Esophagus muscularis mucosa (tissue), 3 donors: ENCODE measurements around the gene ADAMTS6.

Experiments
- POLR2A ChIP-seq: fragments of 450-650 bp; IDR thresholded peaks from one replicate; pipeline ENCODE4 v1.6.1; 2017; ENCODE audit warnings: antibody characterized with exemption, moderate library complexity, mild to moderate bottlenecking, low read depth
- TF ChIP-seq, protein P1 (sequence below), 3 experiments: fragments of 200-600 bp in 2 of 3; fragments of 450-650 bp in 1 of 3; sonication (generic) in 2 of 3; IDR thresholded peaks; one replicate each; pipeline ENCODE4 v1.5.1; 2017 to 2019; ENCODE audit warnings: antibody characterized with exemption in 3 of 3, mild to moderate bottlenecking in 2 of 3, moderate library complexity in 1 of 3

DNA sequence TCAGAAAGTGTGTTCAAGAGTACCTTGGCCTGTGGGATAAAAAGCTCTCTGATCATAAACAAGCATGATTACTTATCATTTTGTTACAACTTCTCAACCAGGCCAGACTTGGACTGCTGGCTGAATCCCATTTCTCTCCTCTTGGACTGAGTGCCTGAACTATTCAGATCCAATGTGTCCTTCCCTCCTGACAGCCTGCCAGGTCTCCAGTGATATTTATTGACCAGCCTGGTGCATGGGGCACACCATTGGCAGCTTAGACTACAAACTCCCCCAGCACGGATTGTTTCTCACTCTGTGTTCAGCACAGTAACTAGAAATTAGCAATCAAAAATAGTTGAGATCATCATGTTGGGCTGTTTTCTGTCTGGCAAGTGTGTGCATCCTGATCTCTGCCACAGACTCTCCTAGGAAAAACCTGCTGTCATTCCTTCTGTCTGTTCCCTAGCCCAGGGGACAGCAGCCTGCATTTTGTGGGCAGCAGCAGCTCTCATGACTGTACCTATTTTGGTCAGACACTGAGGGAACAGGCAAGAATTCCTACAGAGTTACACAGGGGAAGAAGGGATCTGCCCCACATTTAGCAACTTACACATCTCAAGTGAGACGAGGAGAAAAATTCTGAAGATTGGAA, 348.1 kb downstream of the ADAMTS6 start:
- no peak for TF ChIP-seq POLR2A
- TF ChIP-seq, protein P1, sequence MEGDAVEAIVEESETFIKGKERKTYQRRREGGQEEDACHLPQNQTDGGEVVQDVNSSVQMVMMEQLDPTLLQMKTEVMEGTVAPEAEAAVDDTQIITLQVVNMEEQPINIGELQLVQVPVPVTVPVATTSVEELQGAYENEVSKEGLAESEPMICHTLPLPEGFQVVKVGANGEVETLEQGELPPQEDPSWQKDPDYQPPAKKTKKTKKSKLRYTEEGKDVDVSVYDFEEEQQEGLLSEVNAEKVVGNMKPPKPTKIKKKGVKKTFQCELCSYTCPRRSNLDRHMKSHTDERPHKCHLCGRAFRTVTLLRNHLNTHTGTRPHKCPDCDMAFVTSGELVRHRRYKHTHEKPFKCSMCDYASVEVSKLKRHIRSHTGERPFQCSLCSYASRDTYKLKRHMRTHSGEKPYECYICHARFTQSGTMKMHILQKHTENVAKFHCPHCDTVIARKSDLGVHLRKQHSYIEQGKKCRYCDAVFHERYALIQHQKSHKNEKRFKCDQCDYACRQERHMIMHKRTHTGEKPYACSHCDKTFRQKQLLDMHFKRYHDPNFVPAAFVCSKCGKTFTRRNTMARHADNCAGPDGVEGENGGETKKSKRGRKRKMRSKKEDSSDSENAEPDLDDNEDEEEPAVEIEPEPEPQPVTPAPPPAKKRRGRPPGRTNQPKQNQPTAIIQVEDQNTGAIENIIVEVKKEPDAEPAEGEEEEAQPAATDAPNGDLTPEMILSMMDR (IDR thresholded peaks at IDR 0.05) = no peak
